HG03060 (cell line): Measurements from ENCODE around the gene ALG10B.

Experiments used
- ATAC-seq: cut with Tn5 transposase; IDR thresholded peaks from one replicate; pipeline ENCODE4 v1.9.1; 2021; ENCODE audit warnings: low read depth, moderate number of reproducible peaks; ENCODE audit not compliant: unreplicated experiment

ALG10B gene

DNA sequence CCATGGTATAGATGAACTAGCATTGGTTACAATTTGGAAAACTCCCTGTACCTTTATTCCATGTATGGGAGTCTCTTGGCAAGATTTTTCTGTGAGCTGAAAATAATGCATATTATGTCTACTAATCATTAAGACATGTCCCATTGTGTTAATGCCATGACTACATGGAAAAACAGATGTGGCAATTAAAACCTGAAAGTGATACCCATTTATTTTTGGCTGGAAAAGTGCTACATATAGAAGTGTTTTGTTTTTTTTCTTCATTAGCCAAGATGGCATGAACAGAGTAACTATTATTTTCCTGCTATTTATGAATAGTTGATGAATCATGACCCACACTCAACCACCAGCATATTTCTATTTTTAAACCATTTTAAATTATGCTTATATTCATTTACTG is 58.2 kb downstream of the ALG10B start:
- ATAC-seq: no peak
